CD4-positive, alpha-beta T cell treated with Interleukin-6 at 100 ng/mL for 8 hours (primary cell): ENCODE data around the gene SMIM22.
"Not testable (repeated sequence)": the region's sequence is repeated elsewhere in the genome, so short reads cannot be mapped to it uniquely, and the experiment has no call there.

ENCODE experiments used
- DNase-seq: peaks from one replicate; pipeline ENCODE4 v3.0.0-alpha.2; 2020; ENCODE audit warnings: mixed read lengths, low spot score

SMIM22 gene

DNA sequence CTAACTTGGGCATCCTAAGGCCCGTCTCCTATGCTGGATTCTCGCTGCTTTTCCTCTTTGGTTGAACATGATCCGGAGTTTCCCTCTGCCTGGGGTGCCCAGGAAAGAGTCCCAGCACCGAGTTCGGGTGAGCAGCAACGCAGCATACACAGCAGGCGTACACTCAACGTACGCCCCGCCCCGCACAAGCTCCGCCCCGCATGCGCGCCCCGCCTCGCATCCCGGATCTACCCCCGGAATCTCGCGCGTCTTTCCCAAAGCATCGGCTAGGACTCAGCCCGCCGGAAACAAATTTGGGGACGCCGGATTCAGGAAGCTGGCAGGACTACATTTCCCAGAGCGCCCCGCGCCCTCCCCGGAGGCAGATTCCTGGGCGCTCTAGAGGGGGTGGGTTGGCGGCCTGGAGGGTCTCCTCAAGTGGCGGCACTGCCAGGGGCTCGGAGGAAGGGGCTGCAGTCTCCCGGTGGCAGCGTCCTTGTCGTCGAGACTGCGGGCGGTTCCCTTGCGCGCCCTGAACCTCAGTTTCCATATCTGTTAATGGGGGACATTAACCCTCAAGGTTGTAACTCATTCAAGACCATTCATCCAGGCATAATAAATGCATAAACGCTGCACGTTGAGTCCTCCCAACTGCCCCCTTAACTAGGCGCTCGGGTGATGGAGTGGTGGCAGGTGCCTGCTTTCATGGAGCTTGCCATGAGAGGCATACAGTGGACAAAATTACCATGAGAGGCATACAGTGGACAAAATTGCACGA lies 26.4 kb upstream of the SMIM22 start:
- peak; percentile 89 for DNase-seq

DNA sequence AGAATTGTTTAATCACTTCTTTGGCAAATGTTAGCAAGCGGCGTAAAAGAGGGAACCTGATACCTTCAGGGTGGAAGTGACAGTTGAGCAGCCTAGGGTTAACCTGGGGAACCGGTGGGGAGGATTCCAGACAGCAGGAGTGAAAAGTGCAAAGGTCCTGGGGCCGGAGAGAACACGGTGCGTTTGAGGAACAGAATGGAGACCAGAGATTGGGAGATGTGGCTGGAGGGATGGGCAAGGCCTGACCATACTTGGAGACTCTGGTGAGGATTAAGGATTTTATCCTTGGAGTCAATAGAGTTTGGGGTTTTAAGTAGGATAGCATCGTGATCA lies 25.9 kb upstream of the SMIM22 start:
- DNase-seq = no peak

- no peak for DNase-seq
These were observed 23.5 kb upstream of the SMIM22 start for GRCh38 chr16:4771646-4772045.

DNA sequence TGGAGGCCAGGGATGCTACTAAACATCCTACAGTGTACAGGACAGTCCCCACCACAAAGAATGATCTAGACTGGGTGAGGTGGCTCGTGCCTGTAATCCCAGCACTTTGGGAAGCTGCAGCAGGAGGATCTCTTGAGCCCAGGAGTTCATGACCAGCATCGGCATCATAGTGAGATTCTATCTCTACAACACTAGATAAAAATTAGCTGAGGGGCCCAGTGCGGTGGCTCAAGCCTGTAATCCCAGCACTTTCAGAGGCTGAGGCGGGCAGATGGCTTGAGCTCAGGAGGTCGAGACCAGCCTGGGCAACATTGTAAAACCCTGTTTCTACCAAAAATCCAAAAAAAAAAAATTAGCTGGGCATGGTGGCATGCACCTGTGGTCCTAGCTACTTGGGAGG lies 22.8 kb upstream of the SMIM22 start:
- no peak for DNase-seq

DNA sequence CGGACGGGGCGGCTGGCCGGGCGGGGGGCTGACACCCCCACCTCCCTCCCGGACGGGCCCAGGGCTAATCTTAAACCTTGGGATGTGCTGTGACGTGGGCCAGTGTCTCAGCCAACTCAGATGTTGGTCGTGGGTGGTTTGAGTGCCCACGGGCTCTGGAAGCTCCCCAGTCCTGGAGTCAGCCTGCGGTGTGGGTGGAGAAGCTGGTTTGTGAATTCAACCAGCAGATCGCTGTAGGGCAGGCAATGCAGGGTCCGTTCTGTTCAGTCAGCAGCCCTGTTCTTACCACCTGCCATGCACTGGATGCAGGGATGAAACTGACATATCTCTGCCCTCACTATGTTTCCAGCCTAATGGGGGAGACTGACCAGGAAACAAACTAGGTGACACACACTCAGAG lies 20.2 kb upstream of the SMIM22 start:
- no peak for DNase-seq

DNA sequence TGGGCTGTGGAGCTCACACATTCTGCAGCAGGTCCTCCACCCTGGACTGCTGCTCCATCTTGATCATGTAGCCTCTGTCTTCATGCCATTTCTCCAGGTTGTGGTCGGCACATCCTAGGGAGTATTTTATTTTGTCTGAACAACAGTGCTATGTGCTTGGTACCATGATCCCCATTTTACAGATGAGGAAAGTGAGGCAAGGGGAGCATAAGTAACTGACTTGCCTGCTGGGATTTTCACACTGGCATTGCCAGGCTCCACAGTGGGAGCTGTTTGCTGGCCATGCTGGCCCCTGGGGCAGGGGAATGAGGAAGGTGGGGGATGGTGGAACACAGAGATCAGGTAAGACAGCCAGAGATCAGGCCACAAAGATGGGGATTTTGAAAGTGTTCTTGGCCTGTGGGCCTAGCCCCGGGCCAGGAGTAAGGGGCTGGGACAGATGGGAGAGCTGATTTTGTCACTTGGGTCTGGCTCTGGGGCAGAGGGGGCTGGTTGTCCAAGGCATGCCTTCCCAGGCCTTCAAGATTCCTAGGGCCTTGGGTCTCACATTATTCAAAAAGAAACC lies 18.9 kb upstream of the SMIM22 start:
- DNase-seq = no peak

DNA sequence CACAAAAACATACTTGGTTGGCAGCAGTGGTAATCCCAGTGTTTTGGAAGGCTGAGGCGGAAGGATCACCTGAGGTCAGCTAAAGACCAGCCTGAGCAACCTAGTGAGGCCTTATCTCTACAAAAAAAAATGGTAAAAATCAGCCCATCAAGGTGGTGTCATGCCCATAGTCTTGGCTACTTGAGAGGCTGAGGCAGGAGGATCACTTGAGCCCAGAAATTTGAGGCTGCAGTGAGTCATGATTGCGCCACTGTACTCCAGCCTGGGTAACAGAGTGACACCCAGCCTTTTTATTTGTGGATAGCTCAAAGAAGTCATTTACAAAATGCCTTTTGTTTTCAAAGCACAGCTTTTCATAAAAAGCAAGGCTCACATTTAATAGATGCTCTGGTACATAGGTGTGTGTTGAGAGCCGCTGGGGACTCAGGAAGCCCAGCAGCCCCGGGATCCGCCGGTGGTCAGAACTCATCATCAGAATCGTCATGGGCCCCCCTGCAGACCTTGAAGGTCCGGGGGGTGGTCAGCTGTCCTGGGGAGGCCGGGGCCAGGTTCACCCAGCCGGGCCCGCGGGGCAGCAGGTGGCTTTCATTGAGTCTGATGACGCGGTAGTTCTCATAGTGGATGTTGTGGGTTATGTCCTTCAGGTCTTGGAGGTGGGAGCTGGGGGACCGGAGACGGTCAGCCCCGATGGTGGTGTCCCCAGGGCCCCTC lies 17.7 kb upstream of the SMIM22 start:
- DNase-seq = no peak

DNA sequence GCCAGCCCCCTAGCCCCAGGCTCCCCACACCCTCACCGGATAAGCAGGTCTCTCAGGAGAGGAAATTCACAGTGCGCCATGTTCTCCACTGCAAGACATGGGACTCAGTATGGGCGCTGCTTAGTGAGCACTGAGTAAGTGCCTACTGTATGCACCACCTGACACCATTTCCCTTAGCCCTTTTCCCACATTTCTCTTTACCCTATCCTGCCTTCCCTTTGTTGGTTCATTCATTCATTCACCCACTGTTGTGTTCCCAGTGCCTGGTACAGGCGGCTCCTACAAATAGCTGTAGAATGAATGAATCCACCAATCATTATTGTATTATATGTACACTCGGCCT lies 17.1 kb upstream of the SMIM22 start:
- DNase-seq = no peak

DNA sequence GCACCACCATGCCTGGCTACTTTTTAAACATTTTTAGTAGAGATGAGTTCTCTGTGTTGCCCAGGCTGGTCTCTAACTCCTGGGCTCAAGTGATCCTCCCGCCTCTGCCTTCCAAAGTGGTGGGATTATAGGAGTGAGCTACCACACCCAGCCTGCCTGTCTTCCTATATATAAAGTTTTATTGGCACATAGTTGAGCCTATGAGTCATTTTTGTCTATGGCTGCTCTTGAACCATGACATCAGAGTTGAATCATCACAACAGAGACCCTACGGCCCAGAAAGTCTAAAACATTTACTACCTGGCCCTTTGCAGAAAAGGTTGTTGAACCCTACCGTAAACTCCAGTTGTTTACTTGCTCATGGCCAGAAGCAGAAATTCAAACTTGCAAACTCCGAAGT lies 14.9 kb upstream of the SMIM22 start:
- no peak for DNase-seq

- DNase-seq = no peak
These were observed 11.8 kb upstream of the SMIM22 start for GRCh38 chr16:4783251-4783950.

GRCh38 chr16:4783951-4784336 lies 11.2 kb upstream of the SMIM22 start:
- no peak for DNase-seq

DNA sequence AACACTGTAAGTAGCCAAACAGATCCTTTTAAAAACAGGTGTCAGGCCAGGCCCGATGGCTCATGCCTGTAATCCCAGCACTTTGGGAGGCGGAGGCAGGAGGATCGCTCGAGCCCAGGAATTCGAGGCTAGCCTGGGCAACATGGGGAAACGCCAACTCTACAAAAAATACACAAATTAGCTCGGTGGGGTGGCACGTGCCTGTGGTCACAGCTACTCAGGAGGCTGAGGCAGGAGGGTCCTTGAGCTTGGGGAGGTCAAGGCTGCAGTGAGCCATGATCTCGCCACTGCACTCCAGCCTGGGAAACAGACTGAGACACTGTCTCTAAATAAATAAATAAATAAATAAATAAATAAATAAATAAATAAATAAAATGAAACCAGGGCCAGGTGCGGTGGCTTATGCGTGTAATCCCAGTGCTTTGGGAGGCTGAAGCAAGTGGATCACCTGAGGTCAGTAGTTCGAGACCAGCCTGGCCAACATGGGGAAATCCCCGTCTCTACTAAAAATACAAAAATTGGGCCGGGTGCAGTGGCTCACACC lies 10.7 kb upstream of the SMIM22 start:
- DNase-seq = not testable (repeated sequence)

GRCh38 chr16:4785758-4786433 lies 9.3 kb upstream of the SMIM22 start:
- no peak for DNase-seq

DNA sequence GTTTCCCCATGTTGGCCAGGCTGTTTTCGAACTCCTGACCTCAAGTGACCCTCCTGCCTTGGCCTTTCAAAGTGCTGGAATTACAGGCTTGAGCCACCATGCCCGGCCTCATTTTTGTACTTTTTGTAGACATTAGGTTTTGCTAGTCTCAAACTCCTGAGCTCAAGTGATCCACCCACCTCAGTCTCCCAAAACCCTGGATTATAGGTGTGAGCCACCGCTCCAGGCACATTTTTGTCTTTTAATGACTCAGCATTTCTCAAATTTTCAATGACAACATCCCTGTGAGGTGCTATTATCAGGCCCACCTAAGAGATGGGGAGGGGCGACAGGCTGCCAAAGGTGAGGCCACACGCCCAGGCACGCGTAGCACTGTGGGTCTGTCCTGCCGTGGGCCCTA lies 8.1 kb upstream of the SMIM22 start:
- DNase-seq = no peak

DNA sequence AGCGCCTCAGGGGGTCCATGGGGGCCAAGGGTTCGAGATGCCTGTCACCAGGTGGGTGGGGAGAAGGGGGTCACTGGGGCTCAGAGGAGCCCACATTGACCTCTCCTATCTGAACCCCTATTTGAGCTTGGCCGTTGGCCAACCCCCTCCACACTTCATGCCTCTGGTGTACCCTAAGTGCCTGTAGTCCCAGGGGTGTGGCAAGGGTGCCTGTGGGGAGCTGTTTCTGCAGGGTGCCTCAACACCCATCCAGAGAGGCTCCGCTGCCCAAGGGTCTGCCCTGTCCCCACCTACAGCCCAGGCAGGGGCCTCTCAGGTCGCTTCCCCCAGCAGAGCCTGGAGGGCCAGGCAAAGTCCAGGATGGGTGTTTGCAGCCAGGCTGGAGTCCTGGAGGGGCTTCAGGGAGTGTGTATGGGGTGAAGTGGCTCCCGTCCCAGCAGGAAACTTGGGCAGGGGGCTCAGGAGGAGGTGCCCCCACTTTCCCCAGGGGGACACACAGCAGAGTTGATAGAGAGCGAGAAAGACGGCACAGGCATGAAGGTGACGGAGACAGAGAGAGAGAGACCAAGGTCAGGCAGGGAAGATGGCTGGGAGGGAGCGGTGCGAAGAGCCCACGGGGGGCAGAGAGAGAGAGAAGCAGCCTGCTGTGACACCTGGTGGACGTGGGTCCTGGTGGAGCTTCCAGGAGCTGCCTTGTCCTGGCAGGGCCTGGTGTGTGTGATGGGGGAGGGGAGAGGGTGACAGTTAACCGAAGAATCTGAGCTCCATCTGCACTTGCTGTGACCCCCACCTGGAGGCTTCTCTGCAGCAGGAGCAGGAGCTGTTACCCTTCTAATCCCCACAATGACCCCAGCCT lies 7.3 kb upstream of the SMIM22 start, which contains the start of gene SEPTIN12:
Gene SEPTIN12, minus strand, starts transcription at position 719 of the 856 bp plus-strand sequence. Its CDS starts 700 bp downstream, at position 19.
- no peak for DNase-seq

DNA sequence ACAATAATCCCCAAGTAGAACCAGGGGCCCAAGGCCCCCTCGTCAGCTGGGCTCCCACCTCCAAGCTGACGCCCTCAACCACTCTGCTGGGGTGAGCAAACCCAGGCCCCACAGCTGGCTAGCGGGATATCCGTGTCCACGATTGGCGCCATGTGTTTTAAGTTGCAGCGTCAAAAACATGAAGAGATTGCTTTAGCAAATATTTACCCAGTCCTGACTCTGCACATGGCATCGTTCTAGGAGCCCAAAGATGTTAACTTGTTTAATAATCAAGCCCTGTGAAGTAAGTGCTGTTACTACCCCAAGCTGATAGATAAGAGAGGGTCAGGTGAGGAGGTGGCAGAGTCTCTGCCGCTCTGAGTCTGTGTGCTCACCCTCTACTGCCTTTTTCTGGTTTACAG lies 6.7 kb upstream of the SMIM22 start:
- DNase-seq = no peak

DNA sequence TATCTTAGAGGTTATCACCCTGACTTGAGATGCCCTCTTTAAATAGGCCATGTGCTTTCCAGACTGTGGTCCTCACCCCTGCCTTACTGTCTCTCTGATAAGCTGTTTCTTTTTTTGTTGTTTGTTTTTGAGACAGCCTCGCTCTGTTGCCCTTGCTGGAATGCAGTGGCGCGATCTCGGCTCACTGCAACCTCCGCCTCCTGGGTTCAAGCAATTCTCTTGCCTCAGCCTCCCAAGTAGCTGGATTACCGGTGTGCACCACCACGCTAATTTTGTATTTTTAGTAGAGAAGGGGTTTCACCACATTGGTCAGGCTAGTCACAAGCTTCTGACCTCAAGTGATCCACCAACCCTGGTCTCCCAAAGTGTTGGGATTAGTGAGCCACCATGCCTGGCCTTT lies 6.3 kb upstream of the SMIM22 start:
- no peak for DNase-seq

DNA sequence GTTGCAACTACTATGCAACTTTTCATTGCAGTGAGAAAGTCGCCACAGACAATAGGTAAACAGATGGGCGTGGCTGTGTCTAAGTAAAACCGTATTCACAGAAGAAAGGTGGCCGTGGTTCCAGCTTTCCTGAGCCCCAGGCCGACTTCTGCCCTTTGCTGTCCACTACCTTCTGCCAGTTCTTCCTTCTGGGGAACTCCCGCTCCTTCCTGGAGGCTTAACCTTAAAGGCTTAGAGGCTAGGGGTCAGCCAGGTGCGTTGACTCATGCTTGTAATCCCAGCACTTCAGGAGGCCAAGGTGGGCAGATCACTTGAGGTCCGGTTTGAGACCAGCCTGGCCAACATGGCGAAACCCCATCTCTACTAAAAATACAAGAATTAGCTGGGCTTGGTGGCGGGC lies 4.9 kb upstream of the SMIM22 start:
- no peak for DNase-seq

- DNase-seq = no peak
These were observed 4.3 kb upstream of the SMIM22 start for GRCh38 chr16:4790871-4791270.

DNA sequence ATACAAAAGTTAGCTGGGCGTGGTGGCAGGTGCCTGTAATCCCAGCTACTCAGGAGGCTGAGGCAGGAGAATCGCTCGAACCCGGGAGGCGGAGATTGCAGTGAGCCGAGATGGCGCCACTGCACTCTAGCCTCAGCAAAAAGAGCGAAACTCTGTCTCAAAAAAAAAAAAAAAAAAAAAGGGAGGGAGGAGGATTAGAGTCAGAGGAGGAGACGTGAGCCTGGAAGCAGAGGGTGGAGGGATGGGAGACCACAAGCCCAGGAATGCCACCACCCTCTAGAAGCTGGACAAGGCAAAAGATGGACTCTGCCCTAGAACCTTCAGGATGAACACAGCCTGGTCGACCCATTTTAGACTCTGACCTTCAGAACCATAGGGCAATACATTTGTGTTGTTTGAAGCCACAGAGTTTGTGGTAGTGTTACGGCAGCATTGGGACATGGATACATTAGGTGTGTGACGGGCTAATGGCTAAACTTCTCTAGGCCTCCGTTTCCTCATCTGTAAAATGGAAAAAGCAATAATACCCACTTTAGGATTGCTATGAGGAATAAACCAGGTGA lies 2.1 kb upstream of the SMIM22 start:
- no peak for DNase-seq
